ENCODE results near the gene RAP1GAP.
"Not testable (repeated sequence)": the region's sequence is repeated elsewhere in the genome, so short reads cannot be mapped to it uniquely, and the experiment has no call there.

RAP1GAP gene

DNA sequence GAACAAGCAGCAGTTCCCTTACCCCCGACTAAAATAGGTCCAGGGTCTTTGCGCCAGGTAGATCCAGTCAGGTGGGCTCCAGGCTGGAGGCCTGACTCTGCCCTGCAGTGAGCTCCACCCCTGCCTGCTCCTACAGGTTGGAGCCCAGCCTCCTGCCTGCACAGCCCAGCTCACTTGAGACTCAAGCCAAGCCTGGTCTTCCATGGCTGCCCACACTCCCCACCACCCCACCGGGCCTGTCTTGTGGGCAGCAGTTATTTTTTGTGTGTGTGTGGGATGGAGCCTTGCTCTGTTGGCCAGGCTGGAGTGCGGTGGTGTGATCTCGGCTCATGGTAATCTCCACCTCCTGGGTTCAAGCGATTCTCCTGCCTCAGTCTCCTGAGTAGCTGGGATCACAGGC is 28.5 kb downstream of the RAP1GAP start:
- Histone ChIP-seq H3K4me1 (no peaks in the 10 kb centered on the region), H3K9me3 (no peaks in the 10 kb centered on the region), H3K27me3 (ENCODE audit: low read depth) (no peaks in the 10 kb centered on the region), H3K36me3 (replicated peaks) (no peaks in the 10 kb centered on the region), H3K4me3 (no peak overlapping the region)
- DNase-seq (ENCODE audit: low spot score in 2 of 2) = no peak
- in situ Hi-C loops (cut with MboI; ENCODE audit: low sequenced_read_pairs) = no loop called here

DNA sequence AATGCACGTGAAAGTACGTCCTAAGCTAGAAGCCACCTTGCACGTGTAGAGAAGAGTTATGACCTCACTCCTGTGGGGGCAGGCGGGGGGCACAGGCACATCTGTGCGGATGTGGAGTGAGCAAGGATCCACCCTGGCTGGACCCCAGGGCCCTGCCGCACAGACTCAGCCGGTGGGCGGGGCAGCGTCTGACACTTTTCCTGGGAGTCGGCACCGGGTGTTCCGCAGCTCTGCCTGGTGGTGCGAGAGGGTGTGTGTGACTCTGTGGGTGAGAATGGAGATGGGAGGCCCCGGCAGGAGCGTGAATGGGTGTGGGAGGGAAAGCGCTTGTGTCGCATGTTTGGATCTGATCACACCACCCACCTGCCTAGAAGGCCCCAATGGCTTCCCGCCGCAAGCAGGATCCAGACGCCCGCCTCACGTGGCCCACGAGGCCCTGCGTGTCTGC is 29.5 kb downstream of the RAP1GAP start:
- H3K9me3 ChIP-seq = no peaks in the 10 kb centered on the region
- H3K27me3 ChIP-seq (ENCODE audit: low read depth) = no peaks in the 10 kb centered on the region
- H3K4me3 ChIP-seq = no peak overlapping the region
- no peaks in the 10 kb centered on the region for H3K36me3 ChIP-seq (replicated peaks)
- in situ Hi-C loops (cut with MboI; ENCODE audit: low sequenced_read_pairs) = no loop called here
- DNase-seq (ENCODE audit: low spot score in 2 of 2) = no peak
- no peaks in the 10 kb centered on the region for H3K4me1 ChIP-seq

DNA sequence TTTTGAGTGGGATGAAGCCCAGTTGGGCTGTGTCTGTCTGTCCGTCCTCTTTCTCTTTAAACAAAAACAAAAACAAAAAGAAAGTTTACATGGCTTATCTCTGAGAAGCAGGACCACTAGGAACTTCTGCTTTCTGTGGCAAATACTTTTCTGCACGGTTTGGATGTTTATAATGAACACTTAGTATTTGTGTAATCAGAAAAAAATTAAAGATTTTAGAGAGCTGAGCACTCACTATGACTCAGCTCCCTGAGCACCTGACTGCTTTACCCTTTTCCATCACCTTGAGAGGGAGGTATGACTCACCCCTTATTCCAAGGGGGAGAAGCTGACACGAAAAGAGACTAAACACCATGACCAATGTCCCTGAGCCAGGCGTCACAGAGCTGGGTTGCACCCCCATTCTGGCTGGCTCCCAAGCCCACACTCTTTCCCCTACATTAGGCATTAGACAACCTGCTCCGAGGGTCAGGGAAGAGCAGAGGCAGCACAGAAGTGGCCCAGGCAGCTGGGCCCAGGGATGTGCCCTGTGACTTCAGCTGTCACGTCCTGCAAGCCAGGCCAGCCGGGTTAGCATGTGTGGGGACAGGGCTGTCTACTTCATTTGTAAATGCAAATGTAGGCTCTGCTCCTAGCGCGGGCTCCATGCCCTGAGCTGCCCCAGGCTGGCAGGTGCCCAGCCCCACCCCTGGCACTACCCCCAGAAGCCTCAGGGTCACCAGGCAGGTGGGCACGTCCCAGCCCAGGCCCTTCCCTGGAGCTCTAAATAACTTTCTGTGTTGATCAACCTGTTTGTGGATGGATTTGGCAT is 30.4 kb downstream of the RAP1GAP start:
- no peak for DNase-seq (ENCODE audit: low spot score in 2 of 2)

DNA sequence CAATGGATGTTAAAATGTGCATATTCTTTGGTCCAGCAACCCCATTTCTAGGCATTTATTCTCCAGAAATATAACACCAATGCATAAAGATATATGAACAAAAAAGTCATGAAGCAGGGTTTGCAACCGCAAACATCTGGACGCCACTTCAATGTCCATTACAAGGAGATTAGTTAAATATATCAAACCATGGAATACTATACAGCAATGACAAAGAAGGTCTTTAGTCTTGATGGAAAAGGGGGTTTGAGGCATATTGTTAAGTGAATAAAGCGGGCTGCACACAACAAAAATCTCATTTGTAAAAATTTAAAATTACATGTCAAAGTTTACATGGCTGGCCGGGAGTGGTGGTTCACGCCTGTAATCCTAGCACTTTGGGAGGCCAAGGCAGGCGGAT is 31.6 kb downstream of the RAP1GAP start:
- DNase-seq (ENCODE audit: low spot score in 2 of 2) = no peak
- Histone ChIP-seq H3K36me3 (replicated peaks) (no peaks in the 10 kb centered on the region), H3K27me3 (ENCODE audit: low read depth) (no peaks in the 10 kb centered on the region), H3K9me3 (no peaks in the 10 kb centered on the region), H3K4me3 (no peak overlapping the region), H3K4me1 (no peaks in the 10 kb centered on the region)
- in situ Hi-C loops (cut with MboI; ENCODE audit: low sequenced_read_pairs) = no loop called here

More for the DNA sequence above, 30.4 kb downstream of the RAP1GAP start:
- H3K4me3 ChIP-seq = no peak overlapping the region
- no peaks in the 10 kb centered on the region for H3K36me3 ChIP-seq (replicated peaks)
- no peaks in the 10 kb centered on the region for H3K4me1 ChIP-seq
- no peaks in the 10 kb centered on the region for H3K9me3 ChIP-seq
- no peaks in the 10 kb centered on the region for H3K27me3 ChIP-seq (ENCODE audit: low read depth)
- in situ Hi-C loops (cut with MboI; ENCODE audit: low sequenced_read_pairs) = no loop called here

DNA sequence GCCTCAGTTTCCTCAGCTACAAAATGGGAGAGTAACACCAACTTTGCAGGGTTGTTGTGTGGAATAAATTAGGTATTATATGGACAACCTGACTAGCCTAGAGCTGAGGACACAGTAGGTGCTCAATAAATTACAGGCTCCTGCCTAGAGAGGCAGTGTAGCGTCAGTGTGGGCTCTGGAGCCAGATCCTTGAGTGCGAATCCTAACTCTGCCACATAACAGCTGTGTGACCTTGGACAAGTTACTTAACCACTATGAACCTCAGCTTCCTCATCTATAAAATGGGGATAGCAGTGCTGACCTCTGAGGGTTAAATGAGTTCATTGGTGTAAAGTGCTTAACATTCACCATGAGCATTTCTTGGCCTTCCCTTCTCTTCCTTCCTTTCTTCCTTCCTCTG is 33.1 kb downstream of the RAP1GAP start:
- DNase-seq (ENCODE audit: low spot score in 2 of 2) = no peak
- in situ Hi-C loops (cut with MboI; ENCODE audit: low sequenced_read_pairs) = no loop called here
- Histone ChIP-seq H3K36me3 (replicated peaks) (no peaks in the 10 kb centered on the region), H3K9me3 (no peaks in the 10 kb centered on the region), H3K4me3 (no peak overlapping the region), H3K27me3 (ENCODE audit: low read depth) (no peaks in the 10 kb centered on the region), H3K4me1 (no peaks in the 10 kb centered on the region; the same call in 1 of the 2 replicates)

DNA sequence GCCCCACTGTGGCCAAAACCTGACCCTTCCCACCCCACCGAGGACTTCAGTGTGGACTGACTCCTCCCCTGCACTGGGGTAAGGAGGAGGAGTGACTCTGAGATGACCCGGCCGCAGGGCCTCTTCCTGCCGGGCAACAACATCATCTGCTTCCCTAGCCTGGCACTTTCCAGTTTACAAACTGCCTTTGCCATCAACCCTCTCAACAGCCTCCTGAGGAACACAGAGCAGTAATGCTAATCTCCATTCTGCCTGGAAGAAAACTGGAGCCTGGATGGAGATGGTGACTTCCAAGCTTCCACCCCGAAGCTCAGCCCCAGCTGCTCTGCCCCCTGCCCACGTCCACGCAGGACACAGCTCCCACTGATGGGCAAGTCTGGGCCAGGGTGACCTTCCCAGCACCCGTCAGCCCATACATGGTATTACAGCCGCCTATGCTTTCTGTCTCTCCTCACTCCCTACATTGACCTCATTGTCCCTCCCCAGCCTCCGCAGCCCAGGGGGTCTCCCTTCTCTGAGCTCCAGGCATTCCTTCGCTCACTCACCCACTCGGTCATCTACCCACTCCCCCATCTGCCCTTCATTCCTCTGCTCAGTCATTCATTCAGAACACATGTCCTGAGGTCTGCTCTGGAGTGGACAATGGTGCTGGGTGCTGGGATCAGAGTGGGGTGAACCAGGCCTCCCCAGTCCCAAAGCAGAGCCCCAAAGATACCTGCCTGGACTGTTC is 34.2 kb downstream of the RAP1GAP start:
- H3K27me3 ChIP-seq (ENCODE audit: low read depth) = no peaks in the 10 kb centered on the region
- H3K4me1 ChIP-seq = no peaks in the 10 kb centered on the region; the same call in 1 of the 2 replicates
- no peak overlapping the region for H3K4me3 ChIP-seq
- in situ Hi-C loops (cut with MboI; ENCODE audit: low sequenced_read_pairs) = no loop called here
- no peak for DNase-seq (ENCODE audit: low spot score in 2 of 2)
- H3K9me3 ChIP-seq = no peaks in the 10 kb centered on the region
- no peaks in the 10 kb centered on the region for H3K36me3 ChIP-seq (replicated peaks)

DNA sequence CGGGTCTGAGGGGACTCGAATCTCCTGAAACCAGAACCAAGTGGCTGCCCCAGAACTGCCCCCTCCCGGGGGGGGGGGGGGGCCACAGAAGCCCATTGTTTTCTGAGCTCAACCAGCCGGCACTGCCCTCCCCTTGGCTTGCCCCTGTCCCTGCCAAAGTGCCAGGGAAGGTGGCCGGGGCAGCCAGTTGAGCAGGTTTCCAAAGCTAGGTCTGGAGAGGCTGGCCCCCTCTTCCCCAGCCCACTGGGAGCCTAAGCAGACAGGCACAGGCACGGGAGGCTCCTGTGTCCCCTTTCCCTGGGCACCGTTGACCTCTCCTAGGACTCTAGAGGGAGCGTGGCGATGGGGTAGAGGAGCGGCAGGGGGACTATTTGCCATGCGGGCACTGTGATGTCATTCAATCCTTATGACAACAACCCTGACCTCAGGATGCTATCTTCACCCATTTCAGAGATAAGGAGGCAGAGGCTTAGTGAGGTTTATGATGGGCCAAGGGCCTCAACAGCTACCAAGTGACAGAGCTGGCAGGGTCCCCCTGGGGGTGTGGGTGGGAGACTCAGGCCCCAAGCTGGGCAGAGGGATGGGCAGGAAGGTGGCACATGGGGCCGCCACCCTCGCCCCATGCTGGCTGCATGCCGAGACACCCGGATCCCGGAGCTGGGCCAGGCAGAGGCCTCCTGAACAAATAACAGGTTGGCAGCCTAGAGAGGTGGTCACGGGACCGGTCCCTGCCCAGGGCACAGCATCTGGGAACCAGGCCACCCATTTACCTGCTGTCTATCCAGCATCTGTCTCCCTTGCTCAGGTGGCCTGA is 35.0 kb downstream of the RAP1GAP start:
- no peak overlapping the region for H3K4me3 ChIP-seq
- H3K36me3 ChIP-seq (replicated peaks) = no peaks in the 10 kb centered on the region
- in situ Hi-C loops (cut with MboI; ENCODE audit: low sequenced_read_pairs) = no loop called here
- H3K9me3 ChIP-seq = no peaks in the 10 kb centered on the region
- no peaks in the 10 kb centered on the region; the same call in 1 of the 2 replicates for H3K4me1 ChIP-seq
- no peaks in the 10 kb centered on the region for H3K27me3 ChIP-seq (ENCODE audit: low read depth)
- DNase-seq (ENCODE audit: low spot score in 2 of 2) = no peak

DNA sequence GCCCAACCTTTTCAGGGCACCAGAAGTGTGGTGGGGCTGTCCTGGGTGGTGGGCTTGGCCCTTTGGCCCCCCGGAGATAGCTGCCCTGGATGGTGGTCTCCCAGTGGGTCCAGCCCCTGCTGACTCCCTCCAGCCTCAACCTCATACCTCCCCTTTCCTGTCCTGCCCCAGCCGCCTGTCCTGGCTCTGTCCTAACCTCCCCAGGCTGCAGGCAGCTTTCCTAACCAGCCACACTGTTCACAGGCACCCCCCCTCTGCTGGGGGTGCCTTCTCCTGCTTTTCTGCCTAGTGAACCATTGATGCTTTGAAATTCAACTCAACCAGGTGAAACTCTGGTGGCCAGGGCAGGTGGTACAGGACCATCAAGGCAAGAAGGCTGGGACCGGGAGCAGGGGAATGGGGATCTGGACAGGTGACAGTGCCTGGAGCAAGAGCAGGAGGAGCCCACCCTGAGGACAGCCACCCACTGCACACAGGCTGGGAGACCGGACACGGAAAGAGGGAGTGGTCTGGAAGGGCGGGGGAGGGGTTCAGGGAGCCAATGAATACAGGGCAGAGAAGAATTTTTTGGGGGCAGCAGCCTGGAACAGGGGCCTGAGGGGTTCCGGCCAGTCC is 35.9 kb downstream of the RAP1GAP start:
- H3K4me1 ChIP-seq = no peaks in the 10 kb centered on the region; the same call in 1 of the 2 replicates
- H3K36me3 ChIP-seq (replicated peaks) = no peaks in the 10 kb centered on the region
- no peak for DNase-seq (ENCODE audit: low spot score in 2 of 2)
- H3K4me3 ChIP-seq = no peak overlapping the region
- in situ Hi-C loops (cut with MboI; ENCODE audit: low sequenced_read_pairs) = no loop called here
- H3K9me3 ChIP-seq = no peaks in the 10 kb centered on the region
- H3K27me3 ChIP-seq (ENCODE audit: low read depth) = no peaks in the 10 kb centered on the region

DNA sequence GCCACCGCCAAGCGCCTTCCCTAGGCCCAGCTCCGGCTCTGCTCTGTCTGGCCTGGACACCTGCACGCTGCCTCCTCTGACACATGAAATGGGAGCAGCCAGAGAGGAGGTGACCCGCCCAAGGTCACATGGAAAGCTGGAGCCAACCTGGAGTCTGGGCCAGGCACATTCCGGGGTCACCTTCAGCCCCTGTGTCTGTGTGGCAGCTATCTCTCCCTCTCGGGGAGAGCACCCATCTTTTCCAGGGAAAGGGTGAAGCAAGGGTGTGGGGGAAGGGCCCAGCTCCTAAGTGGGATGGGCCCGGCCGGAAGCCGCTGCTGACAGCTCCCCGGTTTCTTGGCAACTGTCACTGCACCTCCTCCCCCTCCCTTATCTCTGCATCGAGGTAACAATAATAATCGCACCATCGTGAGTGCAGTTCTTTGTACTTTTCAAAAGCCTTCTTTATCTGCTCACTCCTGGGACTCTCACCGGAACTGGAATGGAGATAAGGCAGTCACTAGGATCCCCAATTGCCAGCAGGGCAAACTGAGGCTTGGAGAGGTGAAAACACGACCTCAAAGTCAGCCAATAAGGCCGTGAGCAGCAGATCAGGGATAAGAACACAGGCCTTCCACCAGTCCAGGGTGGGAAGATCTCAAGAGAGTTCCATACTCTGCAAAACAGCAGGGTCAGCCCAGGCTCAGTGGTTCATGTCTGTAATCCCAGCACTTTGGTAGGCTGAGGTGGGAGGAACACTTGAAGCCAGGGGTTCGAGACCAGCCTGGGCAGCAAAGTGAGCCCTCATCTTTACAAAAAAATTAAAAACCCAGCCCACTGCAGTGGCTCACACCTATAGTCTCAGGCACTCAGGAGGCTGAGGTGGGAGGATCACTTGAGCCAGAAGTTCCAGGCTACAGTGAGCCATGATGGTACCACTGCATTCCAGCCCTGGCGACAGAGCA is 36.9 kb downstream of the RAP1GAP start:
- no peaks in the 10 kb centered on the region for H3K27me3 ChIP-seq (ENCODE audit: low read depth)
- H3K36me3 ChIP-seq (replicated peaks) = no peaks in the 10 kb centered on the region
- H3K4me1 ChIP-seq = no peaks in the 10 kb centered on the region; the same call in 1 of the 2 replicates
- no peak overlapping the region for H3K4me3 ChIP-seq
- H3K9me3 ChIP-seq = no peaks in the 10 kb centered on the region
- in situ Hi-C loops (cut with MboI; ENCODE audit: low sequenced_read_pairs) = no loop called here
- no peak for DNase-seq (ENCODE audit: low spot score in 2 of 2)

DNA sequence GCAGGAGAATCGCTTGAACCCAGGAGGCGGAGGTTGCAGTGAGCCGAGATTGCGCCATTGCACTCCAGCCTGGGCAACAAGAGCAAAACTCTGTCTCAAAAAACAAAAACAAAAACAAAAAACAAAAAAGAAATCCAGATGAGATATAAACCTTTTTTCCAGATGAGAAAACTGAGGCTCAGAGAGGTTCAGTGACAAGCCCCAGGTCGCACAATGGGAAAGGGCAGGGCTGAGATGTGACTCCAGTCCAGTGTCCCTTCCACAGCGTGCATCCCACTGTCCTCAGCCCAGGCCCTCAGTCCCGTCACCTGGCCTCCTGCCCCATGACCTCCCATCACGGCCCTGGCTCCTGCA is 37.6 kb downstream of the RAP1GAP start:
- in situ Hi-C loops (cut with MboI; ENCODE audit: low sequenced_read_pairs); DNase-seq (ENCODE audit: low spot score in 2 of 2); H3K36me3 ChIP-seq (replicated peaks); H3K27me3 ChIP-seq (ENCODE audit: low read depth); H3K9me3 ChIP-seq; H3K4me3 ChIP-seq; H3K4me1 ChIP-seq: not testable (repeated sequence)

DNA sequence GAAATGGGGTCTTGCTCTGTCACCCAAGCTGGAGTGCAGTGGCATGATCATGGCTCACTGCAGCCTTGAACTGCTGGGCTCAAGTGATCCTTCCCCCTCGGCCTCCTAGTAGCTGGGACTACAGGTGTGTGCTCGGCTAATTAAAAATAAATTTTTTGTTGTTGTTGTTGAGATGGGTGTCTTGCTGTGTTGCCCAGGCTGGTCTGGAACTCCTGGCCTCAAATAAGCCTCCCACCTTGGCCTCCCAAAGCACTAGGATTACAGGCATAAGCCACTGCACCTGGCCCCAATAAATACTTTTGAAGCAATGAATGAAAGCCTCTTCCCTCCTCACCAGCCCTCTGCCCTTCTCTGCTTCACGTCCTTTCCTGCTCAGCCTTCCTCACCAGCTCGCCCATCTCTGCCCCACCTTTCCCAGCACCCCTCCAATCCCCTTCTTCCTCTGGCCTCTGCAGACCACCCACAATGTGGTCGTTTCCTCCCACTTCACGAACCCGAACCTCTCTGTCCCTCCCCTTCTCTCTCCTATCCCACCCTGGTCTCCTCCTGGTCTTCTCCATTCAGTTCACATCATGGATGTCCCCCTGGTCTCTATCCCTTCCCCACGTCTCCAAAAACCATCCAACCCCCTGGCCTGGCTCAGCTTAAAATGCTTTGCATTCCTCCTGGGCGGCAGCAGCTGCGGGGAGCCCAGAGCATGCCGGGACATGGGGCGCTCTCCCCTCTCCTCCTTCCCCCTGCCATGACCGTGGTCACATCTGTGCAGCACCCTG is 38.4 kb downstream of the RAP1GAP start:
- in situ Hi-C loops (cut with MboI; ENCODE audit: low sequenced_read_pairs) = no loop called here

DNA sequence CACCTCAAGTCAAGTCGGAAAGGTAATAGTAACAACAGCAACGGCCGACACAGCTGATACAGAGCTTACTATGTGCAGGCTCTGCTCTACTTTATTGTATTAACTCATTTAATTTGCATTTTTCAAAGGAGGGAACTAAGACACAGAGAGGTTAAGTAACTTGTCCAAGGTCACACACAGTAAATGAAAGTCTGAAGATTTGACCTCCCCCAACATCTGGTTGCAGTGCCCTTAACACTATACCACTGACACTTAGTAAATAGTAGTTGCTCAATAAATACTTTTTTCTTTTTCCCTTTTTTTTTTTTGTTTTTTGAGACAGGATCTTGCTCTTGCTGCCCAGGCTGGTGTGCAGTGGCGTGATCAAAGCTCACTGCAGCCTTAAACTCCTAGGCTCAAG is 39.2 kb downstream of the RAP1GAP start:
- no peaks in the 10 kb centered on the region for H3K27me3 ChIP-seq (ENCODE audit: low read depth)
- DNase-seq (ENCODE audit: low spot score in 2 of 2) = no peak

More for the DNA sequence above, 38.4 kb downstream of the RAP1GAP start:
- Histone ChIP-seq H3K4me1 (no peaks in the 10 kb centered on the region; the same call in 1 of the 2 replicates), H3K27me3 (ENCODE audit: low read depth) (no peaks in the 10 kb centered on the region), H3K36me3 (replicated peaks) (no peaks in the 10 kb centered on the region), H3K9me3 (no peaks in the 10 kb centered on the region), H3K4me3 (no peak overlapping the region)
- DNase-seq (ENCODE audit: low spot score in 2 of 2) = no peak

More for the DNA sequence above, 39.2 kb downstream of the RAP1GAP start:
- H3K36me3 ChIP-seq (replicated peaks) = no peaks in the 10 kb centered on the region
- in situ Hi-C loops (cut with MboI; ENCODE audit: low sequenced_read_pairs) = no loop called here
- no peak overlapping the region for H3K4me3 ChIP-seq
- H3K9me3 ChIP-seq = no peaks in the 10 kb centered on the region
- no peaks in the 10 kb centered on the region; the same call in 1 of the 2 replicates for H3K4me1 ChIP-seq
